HG03521 (cell line): ENCODE data around the gene NACC1.

Experiments
- ATAC-seq: cut with Tn5 transposase; IDR thresholded peaks from one replicate; pipeline ENCODE4 v1.9.1; 2021; ENCODE audit warnings: mild to moderate bottlenecking, moderate library complexity; ENCODE audit not compliant: unreplicated experiment

The NACC1 gene

DNA sequence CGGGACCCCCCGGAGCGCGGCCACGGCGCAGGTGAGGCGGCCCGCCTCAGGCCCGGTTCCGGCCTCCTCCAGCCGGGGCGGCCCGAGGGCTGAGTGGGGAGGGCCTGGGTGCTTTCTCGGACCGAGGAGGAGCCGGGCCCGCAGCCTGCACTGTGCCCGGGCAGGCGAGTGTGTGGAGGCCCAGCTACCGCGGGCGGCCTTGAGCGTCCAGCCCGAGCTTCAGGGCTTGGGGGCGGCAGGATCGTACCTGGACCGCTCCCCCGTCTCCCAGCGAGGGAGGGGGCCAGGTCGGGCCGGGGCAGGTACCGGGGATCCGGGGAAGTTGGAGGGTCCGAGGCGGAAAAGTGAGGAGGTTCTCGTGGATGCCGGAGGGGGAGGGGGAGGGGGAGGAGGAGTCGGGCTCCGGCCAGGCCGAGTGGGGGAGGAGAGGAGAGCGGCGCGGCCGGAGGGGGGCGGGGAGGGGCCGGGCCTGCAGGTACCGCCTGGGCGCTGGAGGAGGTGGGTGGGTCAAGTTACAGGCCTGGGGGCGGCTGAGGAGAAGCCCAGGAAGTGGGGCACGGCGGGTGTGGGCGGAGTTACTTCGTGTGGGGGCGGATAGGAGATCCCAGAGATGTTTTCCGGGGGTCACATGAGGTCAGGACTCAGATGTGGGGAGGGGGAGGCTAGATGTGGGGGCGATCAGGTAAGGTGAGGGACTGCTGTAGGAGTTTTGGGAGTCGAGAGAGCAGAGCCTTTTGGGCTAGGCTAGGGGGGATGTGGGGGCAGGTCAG lies 545 bp downstream of the NACC1 start:
- ATAC-seq: peak; percentile 23

DNA sequence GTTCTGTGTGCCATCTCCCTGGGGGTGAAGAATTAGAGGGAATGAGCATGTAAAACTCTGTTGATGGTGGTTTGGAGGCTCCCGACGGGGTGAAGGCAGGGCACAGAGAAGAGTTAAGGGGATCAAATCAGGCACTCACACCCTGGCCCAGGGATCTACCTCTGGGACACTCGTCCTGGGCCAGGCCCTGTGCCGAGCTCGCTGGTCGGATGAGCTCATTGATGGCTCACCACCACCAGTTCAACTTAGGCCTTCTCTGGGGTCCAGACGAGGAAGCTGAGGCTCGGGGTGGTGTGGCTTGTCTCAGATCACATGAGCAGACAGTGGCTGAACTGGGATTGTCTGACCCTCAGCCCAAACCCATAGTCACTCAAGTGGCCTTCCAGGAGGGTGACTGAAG lies 1.6 kb downstream of the NACC1 start:
- ATAC-seq: no peak

DNA sequence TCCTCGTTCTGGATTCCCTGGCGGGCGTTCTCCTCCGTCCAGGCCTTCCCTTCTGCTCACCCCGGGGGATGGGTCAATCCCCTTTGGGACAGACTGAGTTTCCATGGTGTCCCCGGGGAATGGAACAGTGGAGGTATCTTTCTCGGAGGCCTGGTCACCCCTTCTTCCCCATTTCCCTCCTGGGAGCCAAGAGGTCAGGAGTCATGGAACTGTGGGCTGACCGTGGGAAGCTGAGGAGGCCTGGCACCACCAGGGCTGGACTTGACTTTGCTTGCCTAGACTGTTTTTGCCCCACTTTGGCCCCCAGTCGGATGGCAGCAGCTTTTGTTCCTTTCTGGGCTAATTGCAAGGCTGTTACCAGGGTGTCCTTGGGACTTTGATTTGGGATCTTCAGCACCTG lies 2.0 kb downstream of the NACC1 start:
- ATAC-seq: no peak

DNA sequence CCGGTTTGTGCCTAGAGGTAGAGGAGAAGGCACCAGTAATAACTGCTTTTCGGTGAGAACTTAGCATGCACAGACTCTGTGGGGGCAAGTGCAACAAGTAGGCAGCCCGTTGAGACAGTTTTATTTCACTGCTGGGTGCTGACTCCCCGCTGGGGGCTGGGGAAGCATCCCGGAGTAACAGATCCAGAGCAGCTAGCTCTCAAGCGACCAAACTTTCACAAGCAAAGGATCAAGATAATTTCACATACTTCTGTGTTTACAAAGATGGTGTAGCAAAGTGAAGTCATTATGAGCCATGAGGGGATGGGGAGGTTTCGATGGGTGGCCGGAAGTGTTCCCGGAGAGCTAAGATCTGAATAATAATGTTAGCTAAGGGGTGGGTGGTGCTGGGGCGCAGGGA lies 2.8 kb downstream of the NACC1 start:
- ATAC-seq: no peak

DNA sequence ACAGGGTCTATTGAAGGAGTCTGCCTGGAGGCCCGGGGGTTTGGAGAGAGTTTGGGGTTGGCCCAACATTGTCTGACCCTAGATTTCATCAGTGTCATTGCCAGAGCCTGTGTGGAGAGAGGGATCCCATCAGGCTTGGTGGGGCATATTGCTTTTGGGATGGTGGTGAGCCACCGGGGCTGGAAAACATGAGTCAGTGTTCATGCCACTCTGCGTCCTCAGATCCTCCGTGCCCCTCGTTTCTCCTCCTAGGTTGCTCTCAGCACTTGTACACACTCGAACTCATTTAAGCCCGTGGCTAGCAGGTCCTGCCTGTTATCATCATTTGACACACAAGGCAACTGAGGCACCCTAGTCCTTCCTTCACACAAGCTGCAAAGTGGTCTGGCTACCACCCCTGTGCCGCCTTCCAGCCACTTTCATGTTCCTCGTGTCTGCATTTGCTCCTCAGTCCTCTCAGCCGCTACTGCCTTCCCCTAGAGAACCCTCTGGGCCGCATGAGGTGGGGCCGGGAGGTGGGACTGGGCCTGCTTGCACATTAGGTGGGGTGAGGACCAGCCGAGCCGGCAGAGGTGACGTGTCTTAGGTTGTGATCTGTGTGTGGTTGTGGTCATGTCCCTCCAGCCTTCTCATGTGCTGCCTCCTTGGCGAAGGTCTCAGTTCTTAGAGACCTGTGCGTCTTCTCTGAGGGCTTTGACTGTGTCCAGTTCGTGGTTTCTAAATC lies 3.6 kb downstream of the NACC1 start:
- no peak for ATAC-seq

DNA sequence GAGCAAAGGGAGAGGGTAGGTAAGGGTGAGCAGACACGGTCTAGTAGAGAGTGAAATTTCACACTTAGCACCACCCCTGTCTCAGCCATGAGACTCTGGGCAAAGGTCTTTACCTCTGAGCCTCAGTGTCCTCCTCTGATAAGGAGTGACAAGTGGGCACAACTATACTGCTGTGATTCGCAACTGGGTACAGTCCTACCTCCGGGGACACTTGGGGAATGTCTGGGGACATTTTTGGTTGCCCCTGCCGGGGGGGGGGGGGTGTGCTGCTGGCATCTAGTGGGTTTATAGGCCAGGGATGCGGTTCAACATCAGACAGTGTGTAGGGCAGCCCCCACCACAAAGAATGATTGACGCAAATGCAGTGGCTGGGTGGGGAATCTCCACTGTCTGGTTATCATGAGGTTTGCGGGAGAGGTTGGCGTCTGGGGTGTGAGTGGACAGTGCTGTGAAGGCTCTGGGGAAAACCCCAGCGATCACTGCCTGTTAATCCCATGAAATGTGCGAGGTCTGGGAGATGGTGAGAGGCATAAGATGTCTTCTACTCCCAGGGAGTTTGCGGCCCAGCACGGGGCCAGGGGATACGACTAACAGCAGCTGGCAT lies 4.3 kb downstream of the NACC1 start:
- no peak for ATAC-seq

DNA sequence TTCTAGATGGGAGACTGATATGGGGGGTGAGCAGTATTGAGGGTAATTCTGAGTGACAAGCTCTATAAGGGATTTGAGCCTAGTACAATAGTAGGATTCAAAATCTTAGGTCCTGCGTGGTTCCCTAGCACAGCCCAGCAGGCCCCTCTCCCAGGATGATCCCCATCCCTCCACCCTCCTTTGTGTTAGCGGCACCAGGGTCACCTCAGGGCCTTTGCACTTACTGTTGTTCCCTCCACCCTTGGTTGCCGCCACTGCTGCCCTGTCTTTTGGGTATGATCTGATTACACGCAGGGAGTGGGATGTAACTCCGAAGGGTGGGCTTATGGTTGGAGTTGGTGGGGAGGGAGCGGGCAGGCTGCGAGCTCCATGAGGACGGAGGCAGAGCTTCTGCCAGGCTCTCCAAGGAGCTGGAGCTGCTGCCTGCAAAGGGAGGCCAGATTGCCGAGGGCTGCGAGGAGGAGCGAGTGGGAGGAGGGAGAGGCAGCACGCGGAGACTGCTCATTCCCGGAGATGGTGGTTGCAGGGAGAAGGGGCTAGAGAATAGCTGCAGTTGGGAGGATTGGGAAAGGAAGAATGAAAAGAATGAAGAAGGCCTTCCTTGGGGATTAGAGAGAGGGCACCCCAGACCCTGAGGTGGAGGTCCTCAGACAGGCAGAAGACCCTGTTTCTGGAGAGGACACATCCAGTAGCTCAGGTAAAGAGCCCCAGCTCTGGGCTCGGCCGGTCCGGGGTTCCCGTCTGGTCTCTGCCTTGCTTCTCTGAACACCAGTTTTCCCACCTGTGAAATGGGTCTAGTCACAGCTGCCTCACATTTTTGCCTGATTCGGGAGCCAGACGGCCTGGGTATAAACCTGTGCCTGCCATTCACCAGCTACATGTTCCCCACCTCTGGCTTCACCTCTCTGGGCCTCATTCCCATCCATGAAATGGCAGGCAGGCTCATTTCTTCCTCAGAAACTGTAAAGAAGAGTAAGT lies 5.2 kb downstream of the NACC1 start:
- ATAC-seq: no peak

DNA sequence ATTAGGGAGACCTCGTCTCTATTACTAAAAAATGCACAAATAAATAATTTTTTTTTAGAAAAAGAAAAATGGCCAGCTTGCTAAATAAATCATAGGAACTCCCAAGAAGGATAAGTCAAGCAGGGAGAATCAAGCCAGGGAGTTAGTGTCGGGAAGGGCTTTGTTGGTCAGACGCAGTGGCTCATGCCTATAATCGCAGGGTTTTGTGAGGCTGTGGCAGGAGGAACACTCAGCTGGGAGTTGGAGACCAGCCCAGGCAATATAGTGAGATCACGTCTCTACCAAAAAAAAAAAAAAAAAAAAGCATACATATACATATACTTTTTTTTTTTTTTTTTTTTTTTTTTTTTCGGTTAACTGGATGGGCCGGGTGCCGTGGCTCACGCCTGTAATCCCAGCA lies 9.0 kb downstream of the NACC1 start:
- ATAC-seq: no peak

DNA sequence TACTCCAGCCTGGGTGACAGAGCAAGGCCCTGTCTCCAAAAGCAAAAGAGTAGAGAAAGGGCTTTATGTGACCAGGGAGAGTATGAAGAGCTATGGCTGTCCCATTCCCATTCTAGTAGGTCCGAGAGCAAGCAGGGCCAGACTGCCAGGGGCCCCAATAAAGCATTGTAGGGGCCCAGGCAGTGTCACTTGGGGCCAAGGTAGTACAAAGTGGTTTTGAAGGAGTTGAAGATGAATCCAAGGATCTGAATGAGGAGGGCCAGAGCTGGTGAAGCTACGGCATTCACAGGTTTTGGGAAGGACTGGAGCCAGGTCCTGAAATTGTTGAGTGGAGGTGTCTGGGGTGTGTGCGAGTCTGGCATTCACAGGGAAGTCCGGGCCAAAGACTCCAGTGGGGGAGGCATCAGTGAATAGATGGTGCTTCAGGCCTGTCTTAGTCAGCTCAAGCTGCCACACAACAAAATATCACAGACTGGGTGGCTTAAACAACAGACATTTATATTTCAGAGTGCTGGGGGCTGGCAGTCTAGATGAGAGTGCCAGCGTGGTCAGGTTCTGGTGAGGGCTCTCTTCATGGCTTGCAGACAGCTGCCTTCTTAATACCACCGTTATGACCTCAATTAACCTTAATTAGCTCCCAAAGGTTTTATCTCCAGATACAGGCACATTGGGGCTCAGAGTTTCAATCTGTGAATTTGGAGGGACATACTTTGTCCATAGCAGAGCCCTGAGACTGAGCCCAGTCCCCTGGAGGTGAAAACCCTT lies 9.9 kb downstream of the NACC1 start:
- ATAC-seq: no peak

DNA sequence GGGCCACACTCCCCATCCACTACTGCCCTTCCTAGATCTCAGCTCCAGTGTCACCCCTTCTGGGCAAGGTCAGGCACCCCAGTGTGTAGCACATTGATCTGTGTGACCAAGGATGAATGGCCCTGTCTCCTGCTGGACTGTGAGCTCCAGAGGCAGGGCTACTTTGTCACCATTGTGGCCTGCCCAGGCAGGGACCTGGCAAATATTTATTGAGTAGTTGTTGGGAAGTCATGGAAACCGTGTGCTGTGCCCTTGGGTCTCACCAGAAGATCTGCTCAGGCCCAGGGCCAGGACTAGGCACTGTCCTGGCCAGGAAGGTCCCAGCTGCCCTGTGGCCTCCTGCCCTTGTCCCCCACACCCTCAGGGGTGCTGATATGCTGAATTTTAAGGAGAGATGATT lies 10.5 kb downstream of the NACC1 start:
- ATAC-seq: no peak

DNA sequence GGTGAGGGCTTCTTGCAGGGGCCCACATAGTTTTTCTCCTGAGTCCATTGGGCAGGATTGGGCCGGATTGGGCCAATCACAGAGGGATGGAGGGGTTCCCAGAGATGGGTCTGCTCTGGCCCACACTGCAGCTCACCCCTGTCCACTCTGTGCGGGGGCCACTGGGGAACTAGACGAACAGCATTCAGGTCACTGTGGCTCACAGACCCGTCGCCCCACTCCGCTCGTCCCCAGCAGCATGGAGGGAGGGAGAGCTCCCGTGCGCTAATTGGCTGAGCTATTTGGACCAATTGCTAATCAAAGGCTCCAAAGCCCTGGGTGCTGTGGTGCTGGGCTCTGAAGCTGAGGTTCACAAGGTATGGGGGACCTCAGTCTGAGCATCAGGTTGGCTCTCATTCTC lies 11.3 kb downstream of the NACC1 start:
- no peak for ATAC-seq

DNA sequence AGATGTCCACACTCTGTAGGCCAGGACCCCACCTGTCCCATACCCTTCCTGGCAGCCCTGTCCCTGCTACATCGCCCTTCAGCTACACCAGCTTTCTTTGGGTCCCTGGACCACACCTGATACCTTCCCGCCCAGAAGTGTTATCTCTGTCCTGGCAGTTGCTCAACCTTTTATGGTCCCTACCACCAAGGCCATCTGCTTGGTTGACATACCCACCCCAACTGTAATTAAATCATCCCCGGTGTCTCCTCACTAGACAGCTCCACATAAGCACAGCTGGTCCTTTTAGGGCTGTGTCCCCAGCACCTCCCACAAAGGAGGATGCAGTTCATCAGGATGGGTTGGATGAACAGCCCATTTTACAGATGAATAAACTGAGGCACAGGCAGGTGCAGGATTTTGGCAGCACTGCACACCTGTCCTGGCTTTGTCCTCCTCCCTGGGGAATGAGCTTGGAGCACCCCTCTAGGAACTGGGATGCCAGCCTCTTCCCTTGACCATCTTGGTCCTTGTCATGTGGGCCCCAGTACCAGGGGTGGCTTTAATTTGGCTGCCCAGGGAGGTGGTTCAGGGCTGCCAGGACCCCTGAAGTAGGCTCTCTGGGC lies 12.9 kb downstream of the NACC1 start:
- no peak for ATAC-seq

DNA sequence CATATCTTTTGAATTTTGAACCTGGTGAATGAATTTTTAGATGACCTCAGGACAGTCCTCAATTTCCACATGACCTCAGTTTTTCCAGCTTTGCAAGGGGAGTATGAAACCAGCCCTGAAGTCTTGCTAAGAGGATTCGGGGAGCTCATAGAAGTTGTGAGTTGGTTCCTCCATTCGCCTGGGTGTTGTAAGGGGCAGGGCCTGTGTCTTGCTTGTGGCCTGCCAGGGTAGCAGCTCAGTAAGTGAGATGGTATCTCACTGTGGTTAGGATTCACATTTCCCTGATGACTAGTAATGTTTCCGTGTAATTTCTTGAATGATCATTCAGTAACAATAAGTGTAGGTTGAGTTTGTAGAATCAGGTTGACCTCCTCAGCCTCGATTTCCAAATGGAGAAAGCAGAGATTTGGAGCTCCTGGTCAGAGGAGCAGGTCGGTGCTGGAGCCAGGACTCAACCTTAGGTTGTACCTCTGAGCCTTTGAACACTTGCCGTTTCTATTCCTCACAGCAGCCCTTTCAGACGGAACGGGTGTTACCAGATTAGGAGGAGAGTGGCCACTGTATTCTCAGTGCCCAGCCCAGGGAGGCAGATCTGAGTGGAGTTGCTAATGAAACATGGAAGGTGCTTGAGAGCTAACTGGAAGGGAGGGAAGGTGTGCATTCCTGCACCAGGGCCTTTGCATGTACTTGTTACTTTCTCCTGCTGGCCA lies 14.6 kb downstream of the NACC1 start:
- no peak for ATAC-seq

DNA sequence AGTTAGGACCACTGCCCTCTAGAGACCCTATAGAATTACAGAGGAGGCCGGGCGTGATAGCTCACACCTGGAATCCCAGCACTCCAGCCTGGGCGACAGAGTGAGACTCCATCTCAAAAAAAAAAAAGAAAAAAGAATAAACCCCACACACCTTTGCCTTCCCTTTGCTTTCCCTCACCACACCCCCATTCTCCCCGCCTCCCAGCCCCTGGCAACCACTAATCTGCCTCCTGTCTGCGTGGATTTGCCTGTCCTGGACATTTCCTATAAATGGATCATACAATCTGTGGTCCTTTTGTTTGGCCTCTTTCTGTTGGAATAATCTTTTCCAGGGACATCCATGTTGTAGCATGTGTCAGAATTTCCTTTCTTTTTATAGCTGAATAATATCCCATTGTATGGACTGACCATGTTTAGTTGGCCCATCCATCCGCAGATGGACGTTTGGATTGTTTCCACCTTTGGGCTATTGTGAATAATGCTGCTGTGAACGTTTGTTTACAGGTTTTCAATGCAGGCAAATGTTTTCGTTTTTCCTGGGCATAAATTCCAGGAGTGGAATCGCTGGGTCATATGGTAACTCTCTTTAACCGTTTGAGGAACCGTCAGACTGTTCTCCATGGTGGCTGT lies 15.3 kb downstream of the NACC1 start:
- ATAC-seq: no peak

DNA sequence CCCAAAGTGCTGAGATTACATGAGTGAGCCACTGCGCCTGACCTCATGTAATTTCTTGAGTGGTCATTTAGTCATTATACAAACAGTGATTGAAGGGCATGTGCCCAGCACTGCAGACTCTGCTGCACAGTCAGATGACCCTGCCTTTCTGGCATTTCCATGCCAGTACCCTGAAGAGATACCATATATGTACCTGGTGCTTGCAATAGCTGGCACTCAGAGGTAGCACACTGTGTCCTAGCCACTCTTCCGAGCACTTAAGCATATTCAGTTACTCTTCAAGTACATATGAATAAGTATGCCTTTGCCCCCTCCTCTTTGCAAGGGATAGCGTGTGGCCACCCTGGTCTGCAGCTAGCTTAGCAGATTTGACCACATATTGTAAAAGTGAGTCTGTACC lies 16.6 kb downstream of the NACC1 start:
- ATAC-seq: no peak

DNA sequence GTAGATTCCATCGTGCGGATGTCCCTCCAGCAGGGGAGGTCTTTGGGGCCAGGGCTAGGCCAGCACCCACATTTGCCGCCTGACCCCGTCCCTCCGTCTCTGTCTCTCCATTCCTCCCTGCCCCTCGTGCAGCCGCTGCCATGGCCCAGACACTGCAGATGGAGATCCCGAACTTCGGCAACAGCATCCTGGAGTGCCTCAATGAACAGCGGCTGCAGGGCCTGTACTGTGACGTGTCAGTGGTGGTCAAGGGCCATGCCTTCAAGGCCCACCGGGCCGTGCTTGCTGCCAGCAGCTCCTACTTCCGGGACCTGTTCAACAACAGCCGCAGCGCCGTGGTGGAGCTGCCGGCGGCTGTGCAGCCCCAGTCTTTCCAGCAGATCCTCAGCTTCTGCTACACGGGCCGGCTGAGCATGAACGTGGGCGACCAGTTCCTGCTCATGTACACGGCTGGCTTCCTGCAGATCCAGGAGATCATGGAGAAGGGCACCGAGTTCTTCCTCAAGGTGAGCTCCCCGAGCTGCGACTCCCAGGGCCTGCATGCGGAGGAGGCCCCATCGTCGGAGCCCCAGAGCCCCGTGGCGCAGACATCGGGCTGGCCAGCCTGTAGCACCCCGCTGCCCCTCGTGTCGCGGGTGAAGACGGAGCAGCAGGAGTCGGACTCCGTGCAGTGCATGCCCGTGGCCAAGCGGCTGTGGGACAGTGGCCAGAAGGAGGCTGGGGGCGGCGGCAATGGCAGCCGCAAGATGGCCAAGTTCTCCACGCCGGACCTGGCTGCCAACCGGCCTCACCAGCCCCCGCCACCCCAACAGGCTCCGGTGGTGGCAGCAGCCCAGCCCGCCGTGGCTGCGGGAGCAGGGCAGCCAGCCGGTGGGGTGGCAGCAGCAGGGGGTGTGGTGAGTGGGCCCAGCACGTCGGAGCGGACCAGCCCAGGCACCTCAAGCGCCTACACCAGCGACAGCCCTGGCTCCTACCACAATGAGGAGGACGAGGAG lies 17.3 kb downstream of the NACC1 start:
- ATAC-seq: no peak

DNA sequence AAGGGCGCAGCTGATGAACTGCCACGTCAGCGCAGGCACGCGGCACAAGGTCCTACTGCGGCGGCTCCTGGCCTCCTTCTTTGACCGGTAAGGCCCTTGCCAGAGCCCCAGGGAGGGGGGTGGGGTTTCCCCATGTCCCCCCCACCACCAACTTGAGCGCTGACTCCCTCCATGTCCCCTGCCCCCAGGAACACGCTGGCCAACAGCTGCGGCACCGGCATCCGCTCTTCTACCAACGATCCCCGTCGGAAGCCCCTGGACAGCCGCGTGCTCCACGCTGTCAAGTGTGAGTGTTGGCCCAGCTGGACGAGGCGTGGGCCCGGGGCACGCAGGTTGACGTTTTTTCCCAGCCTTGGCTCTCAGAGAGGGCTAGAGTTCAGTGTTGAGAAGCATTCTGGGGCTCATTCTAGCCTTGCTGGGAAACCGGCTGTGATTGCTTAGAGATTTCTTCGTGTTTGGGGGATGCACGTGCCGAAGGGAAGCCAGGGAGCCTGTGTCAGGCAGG lies 19.3 kb downstream of the NACC1 start:
- ATAC-seq: no peak
